ENCODE data around the gene SAV1.

Gene SAV1

GRCh38 chr14:50599700-50600444, 68.2 kb downstream of the SAV1 start:
- Histone ChIP-seq H3K27me3 (replicated peaks; ENCODE audit: control insufficient read depth, insufficient read depth, low read length) (no peaks in the 10 kb centered on the region), H3K4me3 (replicated peaks; ENCODE audit: low read depth, low read length) (no peak overlapping the region), H3K36me3 (ENCODE audit: control insufficient read depth, insufficient read depth, low read length) (no peaks in the 10 kb centered on the region)
- DNase-seq (ENCODE audit: extremely low read depth, insufficient read length), result peak; percentile 18
- TF ChIP-seq, protein P1, sequence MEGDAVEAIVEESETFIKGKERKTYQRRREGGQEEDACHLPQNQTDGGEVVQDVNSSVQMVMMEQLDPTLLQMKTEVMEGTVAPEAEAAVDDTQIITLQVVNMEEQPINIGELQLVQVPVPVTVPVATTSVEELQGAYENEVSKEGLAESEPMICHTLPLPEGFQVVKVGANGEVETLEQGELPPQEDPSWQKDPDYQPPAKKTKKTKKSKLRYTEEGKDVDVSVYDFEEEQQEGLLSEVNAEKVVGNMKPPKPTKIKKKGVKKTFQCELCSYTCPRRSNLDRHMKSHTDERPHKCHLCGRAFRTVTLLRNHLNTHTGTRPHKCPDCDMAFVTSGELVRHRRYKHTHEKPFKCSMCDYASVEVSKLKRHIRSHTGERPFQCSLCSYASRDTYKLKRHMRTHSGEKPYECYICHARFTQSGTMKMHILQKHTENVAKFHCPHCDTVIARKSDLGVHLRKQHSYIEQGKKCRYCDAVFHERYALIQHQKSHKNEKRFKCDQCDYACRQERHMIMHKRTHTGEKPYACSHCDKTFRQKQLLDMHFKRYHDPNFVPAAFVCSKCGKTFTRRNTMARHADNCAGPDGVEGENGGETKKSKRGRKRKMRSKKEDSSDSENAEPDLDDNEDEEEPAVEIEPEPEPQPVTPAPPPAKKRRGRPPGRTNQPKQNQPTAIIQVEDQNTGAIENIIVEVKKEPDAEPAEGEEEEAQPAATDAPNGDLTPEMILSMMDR (IDR thresholded peaks at IDR 0.05; ENCODE audit: insufficient read depth, low read length, poor library complexity, severe bottlenecking), result peak; percentile 59

- TF ChIP-seq, protein P1 (IDR thresholded peaks at IDR 0.05; ENCODE audit: insufficient read depth, low read length, poor library complexity, severe bottlenecking), result no peak
- H3K27me3 ChIP-seq (replicated peaks; ENCODE audit: control insufficient read depth, insufficient read depth, low read length), result no peaks in the 10 kb centered on the region
- DNase-seq (ENCODE audit: extremely low read depth, insufficient read length), result no peak
- H3K4me3 ChIP-seq (replicated peaks; ENCODE audit: low read depth, low read length), result no peak overlapping the region
- no peaks in the 10 kb centered on the region for H3K36me3 ChIP-seq (ENCODE audit: control insufficient read depth, insufficient read depth, low read length)
Measured at GRCh38 chr14:50598765-50599164, 69.3 kb downstream of the SAV1 start.

GRCh38 chr14:50594577-50595316, 73.4 kb downstream of the SAV1 start:
- Histone ChIP-seq H3K36me3 (ENCODE audit: control insufficient read depth, insufficient read depth, low read length) (no peaks in the 10 kb centered on the region), H3K27me3 (replicated peaks; ENCODE audit: control insufficient read depth, insufficient read depth, low read length) (no peaks in the 10 kb centered on the region), H3K4me3 (replicated peaks; ENCODE audit: low read depth, low read length) (no peak overlapping the region)
- TF ChIP-seq, protein P1 (IDR thresholded peaks at IDR 0.05; ENCODE audit: insufficient read depth, low read length, poor library complexity, severe bottlenecking), result no peak
- DNase-seq (ENCODE audit: extremely low read depth, insufficient read length), result no peak

GRCh38 chr14:50590464-50590863, 77.6 kb downstream of the SAV1 start:
- DNase-seq (ENCODE audit: extremely low read depth, insufficient read length), result no peak
- Histone ChIP-seq H3K27me3 (replicated peaks; ENCODE audit: control insufficient read depth, insufficient read depth, low read length) (no peaks in the 10 kb centered on the region), H3K36me3 (ENCODE audit: control insufficient read depth, insufficient read depth, low read length) (no peaks in the 10 kb centered on the region), H3K4me3 (replicated peaks; ENCODE audit: low read depth, low read length) (no peak overlapping the region)
- TF ChIP-seq, protein P1 (IDR thresholded peaks at IDR 0.05; ENCODE audit: insufficient read depth, low read length, poor library complexity, severe bottlenecking), result no peak

Measured in GM06990 (cell line).